Activated CD8-positive, alpha-beta memory T cell treated with anti-CD3 and anti-CD28 coated beads, Interleukin-2, amount 50 U/mL, for 24 hours (primary cell): ENCODE data around the gene INPP5F.
"Not testable (repeated sequence)": the region's sequence is repeated elsewhere in the genome, so short reads cannot be mapped to it uniquely, and the experiment has no call there.

ENCODE experiments used
- DNase-seq: peaks from one replicate; pipeline ENCODE4 v3.0.0-alpha.2; 2020; ENCODE audit errors: extremely low read depth

Gene INPP5F

GRCh38 chr10:119706521-119707278 is 19.1 kb upstream of the INPP5F start:
- DNase-seq, result no peak

- not testable (repeated sequence) for DNase-seq
Observed at GRCh38 chr10:119707331-119707730, 18.5 kb upstream of the INPP5F start.

GRCh38 chr10:119710935-119711334 is 14.9 kb upstream of the INPP5F start:
- DNase-seq, result not testable (repeated sequence)

GRCh38 chr10:119713744-119714483 is 11.9 kb upstream of the INPP5F start:
- no peak for DNase-seq

- no peak for DNase-seq
Observed at GRCh38 chr10:119714484-119714816, 11.4 kb upstream of the INPP5F start.

GRCh38 chr10:119715628-119716505 is 10.0 kb upstream of the INPP5F start:
- no peak for DNase-seq

- no peak for DNase-seq
Observed at GRCh38 chr10:119723161-119723560, 2.7 kb upstream of the INPP5F start.

GRCh38 chr10:119723624-119724023 is 2.2 kb upstream of the INPP5F start:
- DNase-seq, result no peak

- DNase-seq, result no peak
Observed at GRCh38 chr10:119724593-119725516, 995 bp upstream of the INPP5F start.

GRCh38 chr10:119725517-119725827 is 378 bp upstream of the INPP5F start:
- DNase-seq, result no peak

GRCh38 chr10:119726676-119727261 is 919 bp downstream of the INPP5F start:
- no peak for DNase-seq

- no peak for DNase-seq
Observed at GRCh38 chr10:119728172-119728800, 2.4 kb downstream of the INPP5F start.

GRCh38 chr10:119734396-119735332 is 8.8 kb downstream of the INPP5F start:
- no peak for DNase-seq

GRCh38 chr10:119735451-119735850 is 9.6 kb downstream of the INPP5F start:
- DNase-seq, result no peak

- DNase-seq, result no peak
Observed at GRCh38 chr10:119736220-119736619, 10.4 kb downstream of the INPP5F start.

GRCh38 chr10:119737039-119737663 is 11.3 kb downstream of the INPP5F start:
- no peak for DNase-seq

- DNase-seq, result no peak
Observed at GRCh38 chr10:119737823-119738222, 12.0 kb downstream of the INPP5F start.

- no peak for DNase-seq
Observed at GRCh38 chr10:119738962-119739361, 13.1 kb downstream of the INPP5F start.

GRCh38 chr10:119740096-119740495 is 14.2 kb downstream of the INPP5F start:
- DNase-seq, result no peak
